ENCODE data around the gene SDK2. TPM values are rescaled to one million over a fixed set of nuclear protein-coding genes. Genes with fewer than 3 reads are reported as not detected.
A peak's percentile ranks its signal among the peaks of the same experiment; 100 is the strongest.

SDK2 gene
- polyA plus RNA-seq, 1 of the 3 experiments (the other 2 are of a cell fraction): 0.02 TPM

DNA sequence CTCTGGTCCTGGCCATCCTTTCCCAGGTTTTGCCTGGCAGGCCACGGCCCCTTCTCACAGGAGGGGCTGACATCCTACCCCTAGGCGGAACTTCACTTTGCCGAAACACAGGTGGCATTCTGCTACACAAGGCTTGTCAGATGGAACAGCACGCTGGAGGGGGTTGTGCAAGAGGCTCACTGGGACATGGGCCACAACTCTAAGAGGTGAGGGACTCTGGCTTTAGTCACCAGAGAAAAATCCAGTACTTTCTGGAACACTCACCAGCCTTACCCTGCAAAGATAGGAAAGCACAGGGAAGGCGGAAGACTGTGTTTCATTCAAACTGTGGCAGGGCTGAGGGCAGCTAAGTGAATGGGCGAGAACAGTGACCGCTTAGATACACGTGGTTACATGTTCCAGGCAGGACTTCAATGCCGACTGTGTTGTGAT, 350.7 kb downstream of the SDK2 start:
- Histone ChIP-seq H3K9me2 (no peaks in the 10 kb centered on the region), H3K27ac (ENCODE audit: low read depth in 2 of 2, low read length in 1 of 2) (peak overlapping the region in 1 of 2 experiments; percentile 88; a peak in 2 of 4 replicates), H3K36me3 (replicated peaks in 1 of 2; ENCODE audit: control insufficient read depth in 1 of 2, insufficient read depth in 2 of 2, low read length in 1 of 2) (no peaks in the 10 kb centered on the region), H3K9me3 (no peaks in the 10 kb centered on the region), H3K4me2 (peak overlapping the region; percentile 71; the same call in 1 of the 2 replicates), H4K20me1 (ENCODE audit: insufficient read depth) (peaks cover 56% of the 10 kb centered on the region), H3K4me3 (ENCODE audit: low read depth in 2 of 2, low read length in 1 of 2) (no peak overlapping the region), H2AFZ (ENCODE audit: low read depth) (no peak overlapping the region), H3K79me2 (ENCODE audit: insufficient read depth) (peaks cover 99% of the 10 kb centered on the region), H3K4me1 (ENCODE audit: control insufficient read depth in 1 of 2, insufficient read depth in 2 of 2, low read depth in 1 of 2, low read length in 1 of 2) (peaks cover 33 to 42% of the 10 kb centered on the region in 2 experiments; a peak in 3 of 4 replicates), H3K27me3 (ENCODE audit: insufficient read depth) (no peaks in the 10 kb centered on the region), H3F3A (replicated peaks; ENCODE audit: insufficient read depth) (peaks cover 32% of the 10 kb centered on the region), H3K9ac (peak overlapping the region; percentile 61; the same call in 1 of the 2 replicates)
- TF ChIP-seq, protein P1, sequence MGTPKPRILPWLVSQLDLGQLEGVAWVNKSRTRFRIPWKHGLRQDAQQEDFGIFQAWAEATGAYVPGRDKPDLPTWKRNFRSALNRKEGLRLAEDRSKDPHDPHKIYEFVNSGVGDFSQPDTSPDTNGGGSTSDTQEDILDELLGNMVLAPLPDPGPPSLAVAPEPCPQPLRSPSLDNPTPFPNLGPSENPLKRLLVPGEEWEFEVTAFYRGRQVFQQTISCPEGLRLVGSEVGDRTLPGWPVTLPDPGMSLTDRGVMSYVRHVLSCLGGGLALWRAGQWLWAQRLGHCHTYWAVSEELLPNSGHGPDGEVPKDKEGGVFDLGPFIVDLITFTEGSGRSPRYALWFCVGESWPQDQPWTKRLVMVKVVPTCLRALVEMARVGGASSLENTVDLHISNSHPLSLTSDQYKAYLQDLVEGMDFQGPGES (IDR thresholded peaks at IDR 0.05; ENCODE audit: low read depth, low read length): no peak
- TF ChIP-seq EP300 (IDR thresholded peaks at IDR 0.05; ENCODE audit: borderline replicate concordance in 1 of 2, low read depth in 1 of 2, low read length in 1 of 2) (no peak), TCF12 (IDR thresholded peaks at IDR 0.05) (peak; percentile 48; the same call in 1 of the 2 replicates), SIN3A (IDR thresholded peaks at IDR 0.05; ENCODE audit: borderline replicate concordance, low read depth, low read length) (peak; percentile 27; the same call in 1 of the 2 replicates)
- TF ChIP-seq, protein P2, sequence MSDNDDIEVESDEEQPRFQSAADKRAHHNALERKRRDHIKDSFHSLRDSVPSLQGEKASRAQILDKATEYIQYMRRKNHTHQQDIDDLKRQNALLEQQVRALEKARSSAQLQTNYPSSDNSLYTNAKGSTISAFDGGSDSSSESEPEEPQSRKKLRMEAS (IDR thresholded peaks at IDR 0.05; ENCODE audit: low read depth): peak; percentile 26; the same call in 1 of the 2 replicates
- ChIA-PET CTCF (interaction anchor here (1.1 kb wide), 1 partner anchor 76 kb away, joined by 4 read pairs; no protein-coding TSS in a partner anchor), POLR2A (no interaction called here)
- peak; percentile 22 for DNase-seq
- WGBS (ENCODE audit: low lambda C conversion rate): 73% methylated on average over 9 of the region's 9 CpGs

DNA sequence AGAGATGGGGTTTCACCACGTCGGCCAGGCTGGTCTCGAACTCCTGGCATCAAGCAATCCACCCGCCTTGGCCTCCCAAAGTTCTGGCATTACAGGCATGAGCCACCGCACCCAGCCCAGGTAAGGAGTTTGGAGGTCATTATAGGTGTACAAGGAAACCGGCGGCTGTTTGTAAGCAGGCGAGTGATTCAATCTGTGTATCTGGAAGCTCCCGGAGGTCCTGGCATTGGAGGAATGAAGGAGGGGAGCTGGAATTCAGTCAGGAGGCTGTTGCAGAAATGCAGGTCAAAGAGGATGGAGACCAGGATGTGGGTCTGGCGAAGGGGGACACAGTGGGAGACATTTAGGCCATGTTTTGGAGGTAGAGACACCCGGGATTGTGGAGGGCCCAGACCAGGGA, 351.2 kb downstream of the SDK2 start:
- CTCF ChIA-PET: interaction anchor here (1.1 kb wide), 1 partner anchor 77 kb away, joined by 4 read pairs; no protein-coding TSS in a partner anchor
- Histone ChIP-seq H3F3A (replicated peaks; ENCODE audit: insufficient read depth) (peaks cover 32% of the 10 kb centered on the region), H3K4me1 (ENCODE audit: control insufficient read depth in 1 of 2, insufficient read depth in 2 of 2, low read depth in 1 of 2, low read length in 1 of 2) (peaks cover 28 to 37% of the 10 kb centered on the region in 2 experiments; a peak in 3 of 4 replicates), H3K27ac (ENCODE audit: low read depth in 2 of 2, low read length in 1 of 2) (peak overlapping the region in 1 of 2 experiments; percentile 88; a peak in 2 of 4 replicates), H3K4me2 (peak overlapping the region; percentile 71), H2AFZ (ENCODE audit: low read depth) (no peak overlapping the region), H3K4me3 (ENCODE audit: low read depth in 2 of 2, low read length in 1 of 2) (no peak overlapping the region), H3K79me2 (ENCODE audit: insufficient read depth) (peaks cover 99% of the 10 kb centered on the region), H3K9ac (peak overlapping the region; percentile 61; the same call in 1 of the 2 replicates), H3K9me3 (no peaks in the 10 kb centered on the region), H4K20me1 (ENCODE audit: insufficient read depth) (peaks cover 56% of the 10 kb centered on the region), H3K9me2 (no peaks in the 10 kb centered on the region), H3K27me3 (ENCODE audit: insufficient read depth) (no peaks in the 10 kb centered on the region), H3K36me3 (replicated peaks in 1 of 2; ENCODE audit: control insufficient read depth in 1 of 2, insufficient read depth in 2 of 2, low read length in 1 of 2) (no peaks in the 10 kb centered on the region)
- POLR2A ChIA-PET: no interaction called here
- no peak for DNase-seq
- WGBS (ENCODE audit: low lambda C conversion rate): 83% methylated on average over 11 of the region's 11 CpGs
- TF ChIP-seq ELF1 (IDR thresholded peaks at IDR 0.05) (no peak), MXI1 (IDR thresholded peaks at IDR 0.05; ENCODE audit: low read depth, low read length) (no peak), SMC3 (IDR thresholded peaks at IDR 0.05; ENCODE audit: low read depth, low read length) (no peak), FOXM1 (IDR thresholded peaks at IDR 0.05; ENCODE audit: low read depth) (no peak), FOSL2 (IDR thresholded peaks at IDR 0.05; ENCODE audit: borderline replicate concordance, low read depth) (no peak), NRF1 (IDR thresholded peaks at IDR 0.05; ENCODE audit: low read depth, low read length) (no peak), GATA2 (CRISPR knock-in tag; IDR thresholded peaks at IDR 0.05) (no peak), EP300 (IDR thresholded peaks at IDR 0.05; ENCODE audit: borderline replicate concordance in 1 of 2, low read depth in 1 of 2, low read length in 1 of 2) (no peak), RFX5 (IDR thresholded peaks at IDR 0.05; ENCODE audit: low read length) (no peak)
- TF ChIP-seq, protein P3, sequence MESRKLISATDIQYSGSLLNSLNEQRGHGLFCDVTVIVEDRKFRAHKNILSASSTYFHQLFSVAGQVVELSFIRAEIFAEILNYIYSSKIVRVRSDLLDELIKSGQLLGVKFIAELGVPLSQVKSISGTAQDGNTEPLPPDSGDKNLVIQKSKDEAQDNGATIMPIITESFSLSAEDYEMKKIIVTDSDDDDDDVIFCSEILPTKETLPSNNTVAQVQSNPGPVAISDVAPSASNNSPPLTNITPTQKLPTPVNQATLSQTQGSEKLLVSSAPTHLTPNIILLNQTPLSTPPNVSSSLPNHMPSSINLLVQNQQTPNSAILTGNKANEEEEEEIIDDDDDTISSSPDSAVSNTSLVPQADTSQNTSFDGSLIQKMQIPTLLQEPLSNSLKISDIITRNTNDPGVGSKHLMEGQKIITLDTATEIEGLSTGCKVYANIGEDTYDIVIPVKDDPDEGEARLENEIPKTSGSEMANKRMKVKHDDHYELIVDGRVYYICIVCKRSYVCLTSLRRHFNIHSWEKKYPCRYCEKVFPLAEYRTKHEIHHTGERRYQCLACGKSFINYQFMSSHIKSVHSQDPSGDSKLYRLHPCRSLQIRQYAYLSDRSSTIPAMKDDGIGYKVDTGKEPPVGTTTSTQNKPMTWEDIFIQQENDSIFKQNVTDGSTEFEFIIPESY (IDR thresholded peaks at IDR 0.05; ENCODE audit: borderline replicate concordance, low read depth): no peak
- TF ChIP-seq, protein P4, sequence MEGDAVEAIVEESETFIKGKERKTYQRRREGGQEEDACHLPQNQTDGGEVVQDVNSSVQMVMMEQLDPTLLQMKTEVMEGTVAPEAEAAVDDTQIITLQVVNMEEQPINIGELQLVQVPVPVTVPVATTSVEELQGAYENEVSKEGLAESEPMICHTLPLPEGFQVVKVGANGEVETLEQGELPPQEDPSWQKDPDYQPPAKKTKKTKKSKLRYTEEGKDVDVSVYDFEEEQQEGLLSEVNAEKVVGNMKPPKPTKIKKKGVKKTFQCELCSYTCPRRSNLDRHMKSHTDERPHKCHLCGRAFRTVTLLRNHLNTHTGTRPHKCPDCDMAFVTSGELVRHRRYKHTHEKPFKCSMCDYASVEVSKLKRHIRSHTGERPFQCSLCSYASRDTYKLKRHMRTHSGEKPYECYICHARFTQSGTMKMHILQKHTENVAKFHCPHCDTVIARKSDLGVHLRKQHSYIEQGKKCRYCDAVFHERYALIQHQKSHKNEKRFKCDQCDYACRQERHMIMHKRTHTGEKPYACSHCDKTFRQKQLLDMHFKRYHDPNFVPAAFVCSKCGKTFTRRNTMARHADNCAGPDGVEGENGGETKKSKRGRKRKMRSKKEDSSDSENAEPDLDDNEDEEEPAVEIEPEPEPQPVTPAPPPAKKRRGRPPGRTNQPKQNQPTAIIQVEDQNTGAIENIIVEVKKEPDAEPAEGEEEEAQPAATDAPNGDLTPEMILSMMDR (IDR thresholded peaks at IDR 0.05): no peak
- TF ChIP-seq, protein P5, sequence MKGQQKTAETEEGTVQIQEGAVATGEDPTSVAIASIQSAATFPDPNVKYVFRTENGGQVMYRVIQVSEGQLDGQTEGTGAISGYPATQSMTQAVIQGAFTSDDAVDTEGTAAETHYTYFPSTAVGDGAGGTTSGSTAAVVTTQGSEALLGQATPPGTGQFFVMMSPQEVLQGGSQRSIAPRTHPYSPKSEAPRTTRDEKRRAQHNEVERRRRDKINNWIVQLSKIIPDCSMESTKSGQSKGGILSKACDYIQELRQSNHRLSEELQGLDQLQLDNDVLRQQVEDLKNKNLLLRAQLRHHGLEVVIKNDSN (IDR thresholded peaks at IDR 0.05; ENCODE audit: borderline replicate concordance, low read depth): no peak
- TF ChIP-seq, protein P6, sequence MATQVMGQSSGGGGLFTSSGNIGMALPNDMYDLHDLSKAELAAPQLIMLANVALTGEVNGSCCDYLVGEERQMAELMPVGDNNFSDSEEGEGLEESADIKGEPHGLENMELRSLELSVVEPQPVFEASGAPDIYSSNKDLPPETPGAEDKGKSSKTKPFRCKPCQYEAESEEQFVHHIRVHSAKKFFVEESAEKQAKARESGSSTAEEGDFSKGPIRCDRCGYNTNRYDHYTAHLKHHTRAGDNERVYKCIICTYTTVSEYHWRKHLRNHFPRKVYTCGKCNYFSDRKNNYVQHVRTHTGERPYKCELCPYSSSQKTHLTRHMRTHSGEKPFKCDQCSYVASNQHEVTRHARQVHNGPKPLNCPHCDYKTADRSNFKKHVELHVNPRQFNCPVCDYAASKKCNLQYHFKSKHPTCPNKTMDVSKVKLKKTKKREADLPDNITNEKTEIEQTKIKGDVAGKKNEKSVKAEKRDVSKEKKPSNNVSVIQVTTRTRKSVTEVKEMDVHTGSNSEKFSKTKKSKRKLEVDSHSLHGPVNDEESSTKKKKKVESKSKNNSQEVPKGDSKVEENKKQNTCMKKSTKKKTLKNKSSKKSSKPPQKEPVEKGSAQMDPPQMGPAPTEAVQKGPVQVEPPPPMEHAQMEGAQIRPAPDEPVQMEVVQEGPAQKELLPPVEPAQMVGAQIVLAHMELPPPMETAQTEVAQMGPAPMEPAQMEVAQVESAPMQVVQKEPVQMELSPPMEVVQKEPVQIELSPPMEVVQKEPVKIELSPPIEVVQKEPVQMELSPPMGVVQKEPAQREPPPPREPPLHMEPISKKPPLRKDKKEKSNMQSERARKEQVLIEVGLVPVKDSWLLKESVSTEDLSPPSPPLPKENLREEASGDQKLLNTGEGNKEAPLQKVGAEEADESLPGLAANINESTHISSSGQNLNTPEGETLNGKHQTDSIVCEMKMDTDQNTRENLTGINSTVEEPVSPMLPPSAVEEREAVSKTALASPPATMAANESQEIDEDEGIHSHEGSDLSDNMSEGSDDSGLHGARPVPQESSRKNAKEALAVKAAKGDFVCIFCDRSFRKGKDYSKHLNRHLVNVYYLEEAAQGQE (IDR thresholded peaks at IDR 0.05; ENCODE audit: low read depth, low read length): no peak
